ENCODE measurements around the gene GNB1. TPM values are rescaled to one million over a fixed set of nuclear protein-coding genes. Genes with fewer than 3 reads are reported as not detected.

The GNB1 gene
- polyA plus RNA-seq, 3 donors = 41.9 to 357 (median 111) TPM

GRCh38 chr1:1775327-1776226, 115.3 kb downstream of the GNB1 start:
- peaks cover 14 to 31% of the 10 kb centered on the region in 2 donors for H3K36me3 ChIP-seq (replicated peaks in 1 of 2; ENCODE audit: control insufficient read depth in 1 of 2, insufficient read depth in 2 of 2, low read length in 2 of 2)
- H3K4me1 ChIP-seq (ENCODE audit: control insufficient read depth in 1 of 2, insufficient read depth in 2 of 2, low read length in 2 of 2) = peaks cover 39 to 51% of the 10 kb centered on the region in 2 donors
- WGBS (ENCODE audit: insufficient coverage) = 77% methylated on average over 6 of the region's 11 CpGs
- DNase-seq = peak in 2 of 3 donors; percentile 21 to 28
- H3K4me2 ChIP-seq (replicated peaks; ENCODE audit: extremely low read depth, low read length, poor library complexity, severe bottlenecking) = peak overlapping the region; percentile 60
- H2AFZ ChIP-seq (ENCODE audit: insufficient read depth, low read depth, low read length, poor library complexity, severe bottlenecking) = no peak overlapping the region
- H3K9me3 ChIP-seq (replicated peaks in 1 of 2; ENCODE audit: control insufficient read depth in 1 of 2, insufficient read depth in 1 of 2, low read length in 2 of 2) = peaks cover 0 to 3% of the 10 kb centered on the region in 2 donors
- peaks cover 0 to 3% (median 0%) of the 10 kb centered on the region in 3 donors for H3K27me3 Mint-ChIP-seq (ENCODE audit: low read depth in 3 of 3)
- no peak overlapping the region for H3K9ac ChIP-seq (ENCODE audit: insufficient read depth, low read length, poor library complexity, severe bottlenecking)
- peak overlapping the region; percentile 69 to 92 (median 87) for H3K27ac Mint-ChIP-seq
- H3K79me2 ChIP-seq (ENCODE audit: insufficient read depth, low read length) = peaks cover 95% of the 10 kb centered on the region
- intact Hi-C loops (cut with micrococcal nuclease) = loop anchor here in 1 of 2 donors (5.0 kb wide), 1 partner anchor 117 kb away; the partner anchor contains the start of gene GNB1
- peak overlapping the region; percentile 53 to 88 for H3K4me3 Mint-ChIP-seq
- peaks cover 32 to 62% of the 10 kb centered on the region in 2 donors for H3K36me3 Mint-ChIP-seq
- peaks cover 92% of the 10 kb centered on the region for H4K20me1 ChIP-seq (ENCODE audit: insufficient read depth, low read length)
- no peaks in the 10 kb centered on the region for H3K27me3 ChIP-seq (ENCODE audit: control insufficient read depth in 2 of 2, insufficient read depth in 2 of 2, low read length in 2 of 2)
- H3K27ac ChIP-seq (ENCODE audit: low read depth in 1 of 2, low read length in 2 of 2) = peak overlapping the region; percentile 56 to 69
- H3K9me3 Mint-ChIP-seq = peaks cover 0 to 4% (median 0%) of the 10 kb centered on the region in 7 donors
- H3K4me3 ChIP-seq (replicated peaks in 1 of 3; ENCODE audit: low read depth in 2 of 3, low read length in 3 of 3) = peak overlapping the region in 1 of 3 experiments; percentile 99
- H3K4me1 Mint-ChIP-seq = peaks cover 53% of the 10 kb centered on the region
- no peak for TF ChIP-seq CTCF (IDR thresholded peaks at IDR 0.05)

DNA sequence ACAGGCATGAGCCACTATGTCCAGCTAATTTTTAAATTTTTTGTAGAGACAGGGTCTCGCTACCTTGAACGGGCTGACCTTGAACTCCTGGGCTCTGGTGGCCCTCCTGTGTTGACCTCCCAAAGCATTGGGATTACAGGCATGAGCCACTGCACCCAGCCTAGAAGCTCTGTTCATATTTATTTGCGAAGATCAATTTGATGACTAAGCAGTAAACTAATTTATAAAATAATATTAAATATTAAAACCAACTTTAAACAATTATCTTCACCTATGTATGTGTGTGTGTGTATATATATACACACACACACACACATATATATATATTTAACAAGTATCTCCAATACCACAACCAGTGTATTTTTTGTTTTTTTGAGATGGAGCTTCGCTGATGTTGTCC, 117.0 kb downstream of the GNB1 start:
- intact Hi-C loops (cut with micrococcal nuclease) = no loop called here

More for the DNA sequence above, 117.0 kb downstream of the GNB1 start:
- Mint-ChIP-seq H3K27me3 (ENCODE audit: low read depth in 3 of 3) (no peaks in the 10 kb centered on the region), H3K27ac (no peak overlapping the region), H3K4me1 (peaks cover 46% of the 10 kb centered on the region), H3K36me3 (peaks cover 39 to 68% of the 10 kb centered on the region in 2 donors), H3K4me3 (no peak overlapping the region), H3K9me3 (peaks cover 0 to 8% (median 0%) of the 10 kb centered on the region in 7 donors)
- H3K27me3 ChIP-seq (ENCODE audit: control insufficient read depth in 2 of 2, insufficient read depth in 2 of 2, low read length in 2 of 2) = no peaks in the 10 kb centered on the region
- peaks cover 19 to 47% of the 10 kb centered on the region in 2 donors for H3K36me3 ChIP-seq (replicated peaks in 1 of 2; ENCODE audit: control insufficient read depth in 1 of 2, insufficient read depth in 2 of 2, low read length in 2 of 2)
- TF ChIP-seq CTCF (IDR thresholded peaks at IDR 0.05) = no peak
- peaks cover 100% of the 10 kb centered on the region for H3K79me2 ChIP-seq (ENCODE audit: insufficient read depth, low read length)
- H3K4me3 ChIP-seq (replicated peaks in 1 of 3; ENCODE audit: low read depth in 2 of 3, low read length in 3 of 3) = no peak overlapping the region
- H2AFZ ChIP-seq (ENCODE audit: insufficient read depth, low read depth, low read length, poor library complexity, severe bottlenecking) = no peak overlapping the region
- H3K9me3 ChIP-seq (replicated peaks in 1 of 2; ENCODE audit: control insufficient read depth in 1 of 2, insufficient read depth in 1 of 2, low read length in 2 of 2) = peaks cover 0 to 3% of the 10 kb centered on the region in 2 donors
- H3K4me2 ChIP-seq (replicated peaks; ENCODE audit: extremely low read depth, low read length, poor library complexity, severe bottlenecking) = no peak overlapping the region
- 100% methylated on average over 2 of the region's 4 CpGs for WGBS (ENCODE audit: insufficient coverage)
- no peak overlapping the region for H3K9ac ChIP-seq (ENCODE audit: insufficient read depth, low read length, poor library complexity, severe bottlenecking)
- H3K4me1 ChIP-seq (ENCODE audit: control insufficient read depth in 1 of 2, insufficient read depth in 2 of 2, low read length in 2 of 2) = peaks cover 33 to 38% of the 10 kb centered on the region in 2 donors
- no peak overlapping the region for H3K27ac ChIP-seq (ENCODE audit: low read depth in 1 of 2, low read length in 2 of 2)
- H4K20me1 ChIP-seq (ENCODE audit: insufficient read depth, low read length) = peaks cover 97% of the 10 kb centered on the region
- no peak for DNase-seq
